ENCODE measurements around the gene SPRED3. TPM values are rescaled to one million over a fixed set of nuclear protein-coding genes. Genes with fewer than 3 reads are reported as not detected.
"Not testable (repeated sequence)": the region's sequence is repeated elsewhere in the genome, so short reads cannot be mapped to it uniquely, and the experiment has no call there.

Gene SPRED3
- total RNA-seq: 0.71 TPM
- long read RNA-seq, partial matches to known transcripts: 0 of 1 reads
- long read RNA-seq, other reads (novel, unspliced or antisense): 1 of 1 reads

DNA sequence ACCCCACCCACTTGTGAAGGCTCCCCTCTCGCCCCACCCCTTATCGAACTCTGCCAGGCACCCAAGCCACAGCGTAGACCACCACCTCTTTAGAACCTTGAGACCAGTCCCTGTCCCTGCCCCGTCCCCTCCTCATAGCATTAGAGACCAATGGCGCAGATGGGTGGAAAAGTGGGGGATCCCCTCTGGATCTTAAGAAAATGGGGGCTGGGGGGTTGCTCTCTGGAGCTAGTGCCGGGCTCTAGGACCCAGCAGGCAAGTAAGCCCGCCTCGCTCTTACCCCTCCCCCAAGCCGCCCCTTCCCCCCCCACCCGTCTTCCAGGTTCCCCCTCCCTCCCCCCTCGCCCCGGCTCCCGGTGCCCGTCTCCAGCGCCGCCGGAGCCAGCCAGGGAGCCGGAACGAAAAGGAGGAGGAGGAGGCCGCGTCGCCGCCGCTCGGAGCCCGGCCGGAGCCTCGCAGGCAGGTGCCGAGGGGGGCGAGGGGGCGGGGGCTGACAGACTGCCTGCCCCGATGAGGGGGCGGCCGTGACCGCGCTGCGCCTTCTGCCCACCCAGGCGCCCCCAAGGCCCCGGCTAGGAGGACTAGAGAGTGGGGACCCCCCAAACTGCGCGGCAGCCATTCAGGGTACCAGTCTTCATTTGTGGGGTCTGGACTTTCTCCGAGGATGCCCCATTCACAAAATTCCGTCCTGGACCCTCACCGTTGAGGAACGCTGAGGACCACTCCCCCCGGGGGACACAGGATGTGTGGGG is at the start of gene SPRED3:
TSS of gene SPRED3 (plus strand) at position 349 of the 752 bp plus-strand sequence. CDS start 1,606 bp downstream, outside the sequence.
- Histone ChIP-seq H3K4me3 (peak within 1 kb of the TSS; percentile 66), H3K9me3 (replicated peaks) (no peaks in the 10 kb centered on the region), H3K4me1 (peaks cover 44% of the 10 kb centered on the region), H3K36me3 (peaks cover 30% of the 10 kb centered on the region), H3K27ac (replicated peaks) (peak within 1 kb of the TSS; percentile 43), H3K27me3 (ENCODE audit: low read depth) (peaks cover 46% of the 10 kb centered on the region)
- intact Hi-C loops (cut with micrococcal nuclease): no loop called here
- TF ChIP-seq CTCF (IDR thresholded peaks at IDR 0.05; ENCODE audit: borderline replicate concordance): no peak
- no peak for DNase-seq

- H3K36me3 ChIP-seq; H3K9me3 ChIP-seq (replicated peaks); H3K4me3 ChIP-seq; DNase-seq; H3K27me3 ChIP-seq (ENCODE audit: low read depth); H3K27ac ChIP-seq (replicated peaks); intact Hi-C loops (cut with micrococcal nuclease): not testable (repeated sequence)
- H3K4me1 ChIP-seq: peaks cover 11% of the 10 kb centered on the region
Measured at GRCh38 chr19:38339011-38339410, 49.5 kb upstream of the SPRED3 start.

DNA sequence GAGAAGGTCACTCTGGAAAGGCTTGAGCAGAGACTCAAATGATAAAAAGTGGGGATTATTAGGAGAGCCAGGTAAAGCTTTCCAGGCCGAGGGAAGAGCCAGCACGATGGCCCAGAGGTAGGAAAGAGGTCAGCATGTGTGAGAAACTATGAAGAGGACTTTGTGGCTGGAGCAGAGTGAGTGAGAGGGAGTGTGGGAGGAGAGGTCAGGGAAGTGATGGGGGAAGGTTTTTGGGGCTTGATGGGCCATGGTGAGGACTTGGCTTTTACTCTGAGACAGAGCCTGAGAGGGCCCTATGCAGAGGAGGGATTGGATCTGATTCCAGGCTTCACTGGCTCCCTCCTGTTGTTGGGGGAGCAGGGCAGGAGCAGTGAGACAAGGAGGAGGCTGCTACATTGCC is 47.6 kb upstream of the SPRED3 start:
- H3K9me3 ChIP-seq (replicated peaks): no peaks in the 10 kb centered on the region
- H3K27me3 ChIP-seq (ENCODE audit: low read depth): no peaks in the 10 kb centered on the region
- no peak overlapping the region for H3K27ac ChIP-seq (replicated peaks)
- intact Hi-C loops (cut with micrococcal nuclease): no loop called here
- no peak for TF ChIP-seq CTCF (IDR thresholded peaks at IDR 0.05; ENCODE audit: borderline replicate concordance)
- DNase-seq: no peak
- H3K4me1 ChIP-seq: peaks cover 7% of the 10 kb centered on the region
- H3K4me3 ChIP-seq: no peak overlapping the region
- H3K36me3 ChIP-seq: no peaks in the 10 kb centered on the region

DNA sequence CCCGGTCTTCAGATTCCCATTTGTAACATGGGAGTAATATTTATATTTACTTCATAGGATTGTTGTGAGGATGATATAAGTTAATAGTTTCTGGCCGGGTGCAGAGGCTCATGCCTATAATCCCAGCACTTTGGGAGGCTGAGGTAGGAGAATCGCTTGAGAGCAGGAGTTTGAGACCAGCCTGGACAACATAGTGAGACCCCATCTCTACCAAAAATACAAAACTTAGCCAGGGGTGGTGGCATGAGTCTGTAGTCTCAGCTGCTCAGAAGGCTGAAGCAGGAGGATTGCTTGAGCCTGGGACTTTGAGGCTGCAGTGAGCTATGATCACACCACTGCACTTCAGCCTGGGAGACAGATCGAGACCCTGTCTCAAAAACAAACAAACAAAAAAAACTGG is 41.7 kb upstream of the SPRED3 start:
- Histone ChIP-seq H3K4me3 (no peak overlapping the region), H3K36me3 (no peaks in the 10 kb centered on the region), H3K9me3 (replicated peaks) (no peaks in the 10 kb centered on the region), H3K27me3 (ENCODE audit: low read depth) (peaks cover 15% of the 10 kb centered on the region), H3K27ac (replicated peaks) (no peak overlapping the region), H3K4me1 (no peaks in the 10 kb centered on the region)
- TF ChIP-seq CTCF (IDR thresholded peaks at IDR 0.05; ENCODE audit: borderline replicate concordance): no peak
- intact Hi-C loops (cut with micrococcal nuclease): no loop called here
- no peak for DNase-seq

DNA sequence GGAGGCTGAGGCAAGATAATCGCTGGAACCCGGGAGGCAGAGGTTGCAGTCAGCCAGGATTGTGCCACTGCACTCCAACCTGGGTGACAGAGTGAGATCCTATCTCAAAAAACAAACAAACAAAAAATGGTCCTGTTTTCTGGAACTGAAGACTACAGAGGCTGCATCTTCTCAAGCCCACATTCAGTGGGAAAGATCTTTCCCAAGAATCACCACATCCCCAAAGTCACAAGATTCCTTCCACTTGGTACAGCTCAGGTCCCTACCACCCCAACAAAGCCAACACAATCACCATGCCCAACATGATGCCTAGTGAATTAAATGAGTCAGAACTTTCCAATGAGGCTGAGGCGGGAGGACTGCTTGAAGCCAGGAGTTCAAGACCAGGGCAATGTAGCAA is 37.6 kb upstream of the SPRED3 start:
- no peaks in the 10 kb centered on the region for H3K36me3 ChIP-seq
- intact Hi-C loops (cut with micrococcal nuclease): no loop called here
- no peaks in the 10 kb centered on the region for H3K9me3 ChIP-seq (replicated peaks)
- peaks cover 53% of the 10 kb centered on the region for H3K27me3 ChIP-seq (ENCODE audit: low read depth)
- H3K27ac ChIP-seq (replicated peaks): no peak overlapping the region
- H3K4me3 ChIP-seq: no peak overlapping the region
- DNase-seq: no peak
- H3K4me1 ChIP-seq: no peaks in the 10 kb centered on the region
- no peak for TF ChIP-seq CTCF (IDR thresholded peaks at IDR 0.05; ENCODE audit: borderline replicate concordance)

DNA sequence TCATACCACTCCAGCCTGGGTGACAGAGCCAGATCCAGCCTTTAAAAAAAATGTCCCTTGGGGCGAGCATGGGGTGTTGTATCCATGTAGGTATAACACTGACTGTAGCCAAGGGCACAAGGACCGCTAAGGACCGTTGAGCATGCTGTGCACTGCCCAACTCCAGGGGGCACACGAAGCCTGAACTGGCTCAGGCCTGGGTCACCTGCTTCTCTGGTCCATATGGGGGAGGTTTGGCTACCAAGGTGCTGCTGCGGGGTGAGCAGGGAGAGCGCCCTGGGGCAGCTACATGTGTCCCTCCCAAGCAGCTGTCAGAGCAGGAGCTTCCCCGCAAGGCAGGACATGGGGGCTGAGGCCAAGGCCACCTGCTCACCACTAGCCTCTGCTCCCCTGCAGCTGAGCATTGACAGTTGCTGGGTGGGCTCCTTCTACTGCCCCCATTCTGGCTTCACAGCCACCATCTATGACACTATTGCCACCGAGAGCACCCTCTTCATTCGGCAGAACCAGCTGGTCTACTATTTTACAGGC is 36.6 kb upstream of the SPRED3 start:
- Histone ChIP-seq H3K27me3 (ENCODE audit: low read depth) (peaks cover 63% of the 10 kb centered on the region), H3K4me3 (no peak overlapping the region), H3K4me1 (no peaks in the 10 kb centered on the region), H3K27ac (replicated peaks) (no peak overlapping the region), H3K9me3 (replicated peaks) (no peaks in the 10 kb centered on the region), H3K36me3 (no peaks in the 10 kb centered on the region)
- no peak for DNase-seq
- intact Hi-C loops (cut with micrococcal nuclease): no loop called here
- no peak for TF ChIP-seq CTCF (IDR thresholded peaks at IDR 0.05; ENCODE audit: borderline replicate concordance)

Data from left ventricle myocardium inferior (tissue), 1 donor.